Stomach smooth muscle (tissue), 2 donors: ENCODE results near the gene LRRC34.

Experiments
- H3K27ac ChIP-seq: one replicate; pipeline ENCODE4 v1.7.0; 2013; ENCODE audit warnings: mild to moderate bottlenecking, low read length, inconsistent platforms
- H3K27me3 ChIP-seq, 2 donors: one replicate each; pipeline ENCODE4 v1.7.0; 2013; ENCODE audit warnings: low read length in 2 of 2; ENCODE audit not compliant: insufficient read depth in 2 of 2, control insufficient read depth in 1 of 2
- H3K36me3 ChIP-seq, 2 donors: one replicate each; pipeline ENCODE4 v1.7.0; 2013; ENCODE audit warnings: low read length in 2 of 2; ENCODE audit not compliant: control insufficient read depth in 2 of 2, insufficient read depth in 2 of 2
- H3K4me1 ChIP-seq: one replicate; pipeline ENCODE4 v1.7.0; 2013; ENCODE audit warnings: low read length; ENCODE audit not compliant: control insufficient read depth, insufficient read depth
- H3K4me3 ChIP-seq, 2 donors: one replicate each; pipeline ENCODE4 v1.7.0; 2013; ENCODE audit warnings: low read length in 2 of 2
- H3K9ac ChIP-seq, 2 donors: one replicate each; pipeline ENCODE4 v1.7.0; 2013; ENCODE audit warnings: low read length in 2 of 2, mild to moderate bottlenecking in 1 of 2
- H3K9me3 ChIP-seq, 2 donors: one replicate each; pipeline ENCODE4 v1.7.0; 2013; ENCODE audit warnings: low read length in 2 of 2; ENCODE audit not compliant: control insufficient read depth in 2 of 2
- donor health status: healthy.
- donor health status: Pancreatic carcinoma.

LRRC34 gene

GRCh38 chr3:169813757-169814517 is 1.2 kb upstream of the LRRC34 start:
- Histone ChIP-seq H3K36me3 (no peaks in the 10 kb centered on the region), H3K27ac (no peak overlapping the region), H3K4me3 (peak overlapping the region; percentile 3 to 76), H3K9me3 (no peaks in the 10 kb centered on the region), H3K27me3 (no peaks in the 10 kb centered on the region), H3K4me1 (peaks cover 17% of the 10 kb centered on the region), H3K9ac (no peak overlapping the region)

GRCh38 chr3:169813278-169813677 is 574 bp upstream of the LRRC34 start:
- H3K27me3 ChIP-seq = no peaks in the 10 kb centered on the region
- H3K27ac ChIP-seq = no peak overlapping the region
- no peaks in the 10 kb centered on the region for H3K36me3 ChIP-seq
- H3K4me1 ChIP-seq = peaks cover 17% of the 10 kb centered on the region
- H3K4me3 ChIP-seq = peak overlapping the region; percentile 76
- H3K9ac ChIP-seq = peak overlapping the region; percentile 73 to 75
- H3K9me3 ChIP-seq = no peaks in the 10 kb centered on the region

- Histone ChIP-seq H3K27ac (peak overlapping the region; percentile 59), H3K4me3 (peak overlapping the region; percentile 76), H3K4me1 (peaks cover 17% of the 10 kb centered on the region), H3K27me3 (no peaks in the 10 kb centered on the region), H3K9me3 (no peaks in the 10 kb centered on the region), H3K9ac (peak overlapping the region; percentile 73 to 75), H3K36me3 (no peaks in the 10 kb centered on the region)
Observed at GRCh38 chr3:169811631-169812331, 923 bp downstream of the LRRC34 start.

- no peaks in the 10 kb centered on the region for H3K36me3 ChIP-seq
- no peak overlapping the region for H3K27ac ChIP-seq
- H3K4me1 ChIP-seq = peaks cover 17% of the 10 kb centered on the region
- H3K27me3 ChIP-seq = no peaks in the 10 kb centered on the region
- no peak overlapping the region for H3K4me3 ChIP-seq
- H3K9me3 ChIP-seq = no peaks in the 10 kb centered on the region
- H3K9ac ChIP-seq = no peak overlapping the region
Observed at GRCh38 chr3:169809230-169809795, 3.4 kb downstream of the LRRC34 start.

GRCh38 chr3:169804681-169805080 is 8.0 kb downstream of the LRRC34 start:
- Histone ChIP-seq H3K4me1 (no peaks in the 10 kb centered on the region), H3K36me3 (peaks cover 0 to 2% of the 10 kb centered on the region in 2 donors), H3K9ac (no peak overlapping the region), H3K9me3 (no peaks in the 10 kb centered on the region), H3K27ac (no peak overlapping the region), H3K27me3 (no peaks in the 10 kb centered on the region), H3K4me3 (no peak overlapping the region)

- Histone ChIP-seq H3K27me3 (no peaks in the 10 kb centered on the region), H3K9me3 (no peaks in the 10 kb centered on the region), H3K36me3 (peaks cover 9% of the 10 kb centered on the region in 2 donors), H3K27ac (no peak overlapping the region), H3K4me3 (no peak overlapping the region), H3K4me1 (no peaks in the 10 kb centered on the region), H3K9ac (no peak overlapping the region)
Observed at GRCh38 chr3:169792359-169792758, 20.3 kb downstream of the LRRC34 start.

GRCh38 chr3:169790687-169791429 is 21.8 kb downstream of the LRRC34 start:
- H3K27me3 ChIP-seq = no peaks in the 10 kb centered on the region
- H3K27ac ChIP-seq = no peak overlapping the region
- no peaks in the 10 kb centered on the region for H3K9me3 ChIP-seq
- H3K9ac ChIP-seq = no peak overlapping the region
- peaks cover 15 to 16% of the 10 kb centered on the region in 2 donors for H3K36me3 ChIP-seq
- no peaks in the 10 kb centered on the region for H3K4me1 ChIP-seq
- H3K4me3 ChIP-seq = no peak overlapping the region

- no peak overlapping the region for H3K27ac ChIP-seq
- no peaks in the 10 kb centered on the region for H3K27me3 ChIP-seq
- no peak overlapping the region for H3K9ac ChIP-seq
- H3K4me3 ChIP-seq = no peak overlapping the region
- no peaks in the 10 kb centered on the region for H3K9me3 ChIP-seq
- peaks cover 15 to 21% of the 10 kb centered on the region in 2 donors for H3K36me3 ChIP-seq
- no peaks in the 10 kb centered on the region for H3K4me1 ChIP-seq
Observed at GRCh38 chr3:169790219-169790618, 22.5 kb downstream of the LRRC34 start.

GRCh38 chr3:169787791-169788190 is 24.9 kb downstream of the LRRC34 start:
- H3K27me3 ChIP-seq = no peaks in the 10 kb centered on the region
- H3K4me1 ChIP-seq = no peaks in the 10 kb centered on the region
- H3K36me3 ChIP-seq = peaks cover 15 to 27% of the 10 kb centered on the region in 2 donors
- no peak overlapping the region for H3K9ac ChIP-seq
- no peak overlapping the region for H3K4me3 ChIP-seq
- no peak overlapping the region for H3K27ac ChIP-seq
- H3K9me3 ChIP-seq = no peaks in the 10 kb centered on the region

GRCh38 chr3:169787120-169787519 is 25.6 kb downstream of the LRRC34 start:
- H3K27me3 ChIP-seq = no peaks in the 10 kb centered on the region
- H3K36me3 ChIP-seq = peaks cover 15 to 23% of the 10 kb centered on the region in 2 donors
- H3K27ac ChIP-seq = no peak overlapping the region
- no peak overlapping the region for H3K9ac ChIP-seq
- H3K9me3 ChIP-seq = no peaks in the 10 kb centered on the region
- H3K4me3 ChIP-seq = no peak overlapping the region
- no peaks in the 10 kb centered on the region for H3K4me1 ChIP-seq
